SK-N-SH treated with all-trans-retinoic acid at 6 μM for 48 hours (cell line): Measurements from ENCODE around the gene MPDZ.

ENCODE experiments used
- ATAC-seq: fragments of 200-7000 bp; cut with Tn5 transposase; 3 replicates; pipeline ENCODE4 v1.9.1; 2020; ENCODE audit warnings: mild to moderate bottlenecking, moderate library complexity
- ARNTL ChIP-seq: fragments of 450-650 bp; formaldehyde crosslinking; IDR thresholded peaks from 2 replicates; pipeline ENCODE4 v1.5.0; 2020; ENCODE audit warnings: low read depth, mild to moderate bottlenecking, moderate library complexity, borderline replicate concordance
- BACH2 ChIP-seq: fragments of 250-450 bp; sonication (Bioruptor Pico); IDR thresholded peaks from 2 replicates; pipeline ENCODE4 v1.9.0; 2021; ENCODE audit warnings: mild to moderate bottlenecking, borderline replicate concordance
- CSDC2 ChIP-seq: fragments of 250-450 bp; sonication (Bioruptor Pico); IDR thresholded peaks from 2 replicates; pipeline ENCODE4 v1.5.0; 2020; ENCODE audit warnings: mild to moderate bottlenecking, moderate library complexity
- ESRRG ChIP-seq: fragments of 250-450 bp; sonication (Bioruptor Pico); IDR thresholded peaks from 2 replicates; pipeline ENCODE4 v1.6.1; 2021; ENCODE audit warnings: mild to moderate bottlenecking
- GLIS3 ChIP-seq: fragments of 250-450 bp; sonication (Bioruptor Pico); IDR thresholded peaks from 2 replicates; pipeline ENCODE4 v1.5.0; 2020; ENCODE audit warnings: mild to moderate bottlenecking, moderate library complexity
- ISL1 ChIP-seq: fragments of 250-450 bp; sonication (Bioruptor Pico); IDR thresholded peaks from 2 replicates; pipeline ENCODE4 v2.1.2; 2022; ENCODE audit warnings: mild to moderate bottlenecking, moderate library complexity
- OSR1 ChIP-seq: fragments of 250-450 bp; sonication (Bioruptor Pico); IDR thresholded peaks from 2 replicates; pipeline ENCODE4 v1.8.0; 2022; ENCODE audit warnings: moderate library complexity, mild to moderate bottlenecking, inconsistent platforms
- PPARA ChIP-seq: fragments of 250-450 bp; sonication (Bioruptor Pico); IDR thresholded peaks from 2 replicates; pipeline ENCODE4 v1.5.0; 2020; ENCODE audit warnings: mild to moderate bottlenecking, borderline replicate concordance
- RARB ChIP-seq: fragments of 250-450 bp; sonication (Bioruptor Pico); IDR thresholded peaks from 2 replicates; pipeline ENCODE4 v1.8.0; 2021; ENCODE audit warnings: mild to moderate bottlenecking, moderate library complexity
- TCF4 ChIP-seq: fragments of 250-450 bp; sonication (Bioruptor Pico); IDR thresholded peaks from 2 replicates; pipeline ENCODE4 v1.8.0; 2021; ENCODE audit warnings: mild to moderate bottlenecking, moderate library complexity, borderline replicate concordance
- ZC3H10 ChIP-seq: fragments of 250-450 bp; sonication (Bioruptor Pico); IDR thresholded peaks from 2 replicates; pipeline ENCODE4 v1.5.1; 2021; ENCODE audit warnings: mild to moderate bottlenecking, moderate library complexity
- ZFP3 ChIP-seq: fragments of 250-450 bp; sonication (Bioruptor Pico); IDR thresholded peaks from 2 replicates; pipeline ENCODE4 v1.5.0; 2020; ENCODE audit warnings: mild to moderate bottlenecking, moderate library complexity
- ZFP30 ChIP-seq: fragments of 450-650 bp; formaldehyde crosslinking; IDR thresholded peaks from 2 replicates; pipeline ENCODE4 v1.5.0; 2022; ENCODE audit warnings: mild to moderate bottlenecking, moderate library complexity
- ZNF565 ChIP-seq: fragments of 450-650 bp; formaldehyde crosslinking; conservative IDR thresholded peaks from 2 replicates; pipeline ENCODE4 v1.5.0; 2020; ENCODE audit warnings: low read depth, mild to moderate bottlenecking, moderate library complexity
- ZNF70 ChIP-seq: fragments of 450-650 bp; formaldehyde crosslinking; IDR thresholded peaks from 2 replicates; pipeline ENCODE4 v1.5.0; 2020; ENCODE audit warnings: mild to moderate bottlenecking, moderate library complexity
- ZNF8 ChIP-seq: fragments of 450-650 bp; formaldehyde crosslinking; IDR thresholded peaks from 2 replicates; pipeline ENCODE4 v1.5.0; 2020; ENCODE audit warnings: mild to moderate bottlenecking, moderate library complexity
- TF ChIP-seq, protein P1 (sequence below): fragments of 250-450 bp; sonication (Bioruptor Pico); IDR thresholded peaks from 2 replicates; pipeline ENCODE4 v1.5.1; 2021; ENCODE audit warnings: mild to moderate bottlenecking, moderate library complexity
- TF ChIP-seq, protein P2 (sequence below): fragments of 250-450 bp; sonication (Bioruptor Pico); IDR thresholded peaks from 2 replicates; pipeline ENCODE4 v1.5.1; 2020; ENCODE audit warnings: low read depth, mild to moderate bottlenecking, moderate library complexity
- TF ChIP-seq, protein P3 (sequence below): fragments of 250-450 bp; sonication (Bioruptor Pico); IDR thresholded peaks from 2 replicates; pipeline ENCODE4 v1.5.0; 2020; ENCODE audit warnings: mild to moderate bottlenecking, moderate library complexity
- TF ChIP-seq, protein P4 (sequence below): fragments of 250-450 bp; sonication (Bioruptor Pico); IDR thresholded peaks from 2 replicates; pipeline ENCODE4 v1.8.0; 2021; ENCODE audit warnings: low read depth, mild to moderate bottlenecking, moderate library complexity, borderline replicate concordance
- TF ChIP-seq, protein P5 (sequence below): fragments of 250-450 bp; sonication (Bioruptor Pico); IDR thresholded peaks from 2 replicates; pipeline ENCODE4 v1.8.0; 2020; ENCODE audit warnings: mild to moderate bottlenecking, moderate library complexity, borderline replicate concordance

Gene MPDZ

DNA sequence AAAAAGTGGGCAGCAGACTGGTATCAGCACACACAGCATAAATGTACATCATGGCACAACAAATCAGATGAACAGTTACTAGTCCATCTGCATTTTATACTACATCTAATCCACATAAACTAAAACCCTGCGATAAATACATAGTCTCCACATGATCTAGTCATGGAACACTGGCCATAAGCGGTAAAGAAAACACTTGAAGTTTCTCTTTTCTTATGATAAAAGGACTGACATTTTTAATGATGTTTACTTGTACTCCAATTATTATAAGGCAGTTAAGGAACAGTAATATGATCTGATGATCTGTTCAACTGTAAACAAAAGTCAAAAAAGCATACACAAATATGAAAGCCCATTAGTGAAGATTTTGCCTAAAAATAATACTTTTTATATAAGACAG lies 112.5 kb downstream of the MPDZ start (continued):
- TF ChIP-seq, protein P1, sequence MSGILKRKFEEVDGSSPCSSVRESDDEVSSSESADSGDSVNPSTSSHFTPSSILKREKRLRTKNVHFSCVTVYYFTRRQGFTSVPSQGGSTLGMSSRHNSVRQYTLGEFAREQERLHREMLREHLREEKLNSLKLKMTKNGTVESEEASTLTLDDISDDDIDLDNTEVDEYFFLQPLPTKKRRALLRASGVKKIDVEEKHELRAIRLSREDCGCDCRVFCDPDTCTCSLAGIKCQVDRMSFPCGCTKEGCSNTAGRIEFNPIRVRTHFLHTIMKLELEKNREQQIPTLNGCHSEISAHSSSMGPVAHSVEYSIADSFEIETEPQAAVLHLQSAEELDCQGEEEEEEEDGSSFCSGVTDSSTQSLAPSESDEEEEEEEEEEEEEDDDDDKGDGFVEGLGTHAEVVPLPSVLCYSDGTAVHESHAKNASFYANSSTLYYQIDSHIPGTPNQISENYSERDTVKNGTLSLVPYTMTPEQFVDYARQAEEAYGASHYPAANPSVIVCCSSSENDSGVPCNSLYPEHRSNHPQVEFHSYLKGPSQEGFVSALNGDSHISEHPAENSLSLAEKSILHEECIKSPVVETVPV (CRISPR knock-in tag): no peak
- TF ChIP-seq ZFP3 (CRISPR knock-in tag) (no peak), ZNF565 (CRISPR knock-in tag) (no peak), ZFP30 (CRISPR knock-in tag) (no peak), ZNF70 (CRISPR knock-in tag) (no peak), ARNTL (CRISPR knock-in tag) (no peak)
- TF ChIP-seq, protein P2, sequence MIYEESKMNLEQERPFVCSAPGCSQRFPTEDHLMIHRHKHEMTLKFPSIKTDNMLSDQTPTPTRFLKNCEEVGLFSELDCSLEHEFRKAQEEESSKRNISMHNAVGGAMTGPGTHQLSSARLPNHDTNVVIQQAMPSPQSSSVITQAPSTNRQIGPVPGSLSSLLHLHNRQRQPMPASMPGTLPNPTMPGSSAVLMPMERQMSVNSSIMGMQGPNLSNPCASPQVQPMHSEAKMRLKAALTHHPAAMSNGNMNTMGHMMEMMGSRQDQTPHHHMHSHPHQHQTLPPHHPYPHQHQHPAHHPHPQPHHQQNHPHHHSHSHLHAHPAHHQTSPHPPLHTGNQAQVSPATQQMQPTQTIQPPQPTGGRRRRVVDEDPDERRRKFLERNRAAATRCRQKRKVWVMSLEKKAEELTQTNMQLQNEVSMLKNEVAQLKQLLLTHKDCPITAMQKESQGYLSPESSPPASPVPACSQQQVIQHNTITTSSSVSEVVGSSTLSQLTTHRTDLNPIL (CRISPR knock-in tag): no peak

DNA sequence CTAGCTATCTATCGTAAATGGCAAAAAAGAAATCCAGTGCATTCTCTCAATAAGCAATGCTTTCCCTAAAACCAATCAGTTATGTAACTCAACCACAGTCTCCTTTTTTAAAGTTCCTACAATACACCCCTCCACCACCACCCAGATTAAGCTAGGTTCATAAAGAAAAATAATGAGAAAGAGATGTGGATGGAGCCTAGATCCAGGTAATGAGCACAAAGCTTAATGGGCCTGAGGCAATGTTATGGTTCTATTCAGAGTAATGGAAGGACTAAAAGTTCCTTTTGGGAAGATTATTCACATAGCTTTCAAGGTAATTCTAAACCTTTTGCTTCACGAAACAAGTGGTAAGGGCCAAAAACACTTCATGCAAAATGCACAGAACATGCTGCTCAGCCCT lies 113.5 kb downstream of the MPDZ start:
- TF ChIP-seq ZNF8 (CRISPR knock-in tag) (no peak), GLIS3 (CRISPR knock-in tag) (no peak), ISL1 (CRISPR knock-in tag) (no peak), ZNF70 (CRISPR knock-in tag) (no peak), TCF4 (CRISPR knock-in tag) (no peak), ESRRG (no peak), PPARA (CRISPR knock-in tag) (no peak), ZFP3 (CRISPR knock-in tag) (no peak), ZC3H10 (CRISPR knock-in tag) (no peak), OSR1 (CRISPR knock-in tag) (no peak), CSDC2 (no peak), RARB (CRISPR knock-in tag) (no peak), BACH2 (CRISPR knock-in tag) (no peak)
- TF ChIP-seq, protein P3, sequence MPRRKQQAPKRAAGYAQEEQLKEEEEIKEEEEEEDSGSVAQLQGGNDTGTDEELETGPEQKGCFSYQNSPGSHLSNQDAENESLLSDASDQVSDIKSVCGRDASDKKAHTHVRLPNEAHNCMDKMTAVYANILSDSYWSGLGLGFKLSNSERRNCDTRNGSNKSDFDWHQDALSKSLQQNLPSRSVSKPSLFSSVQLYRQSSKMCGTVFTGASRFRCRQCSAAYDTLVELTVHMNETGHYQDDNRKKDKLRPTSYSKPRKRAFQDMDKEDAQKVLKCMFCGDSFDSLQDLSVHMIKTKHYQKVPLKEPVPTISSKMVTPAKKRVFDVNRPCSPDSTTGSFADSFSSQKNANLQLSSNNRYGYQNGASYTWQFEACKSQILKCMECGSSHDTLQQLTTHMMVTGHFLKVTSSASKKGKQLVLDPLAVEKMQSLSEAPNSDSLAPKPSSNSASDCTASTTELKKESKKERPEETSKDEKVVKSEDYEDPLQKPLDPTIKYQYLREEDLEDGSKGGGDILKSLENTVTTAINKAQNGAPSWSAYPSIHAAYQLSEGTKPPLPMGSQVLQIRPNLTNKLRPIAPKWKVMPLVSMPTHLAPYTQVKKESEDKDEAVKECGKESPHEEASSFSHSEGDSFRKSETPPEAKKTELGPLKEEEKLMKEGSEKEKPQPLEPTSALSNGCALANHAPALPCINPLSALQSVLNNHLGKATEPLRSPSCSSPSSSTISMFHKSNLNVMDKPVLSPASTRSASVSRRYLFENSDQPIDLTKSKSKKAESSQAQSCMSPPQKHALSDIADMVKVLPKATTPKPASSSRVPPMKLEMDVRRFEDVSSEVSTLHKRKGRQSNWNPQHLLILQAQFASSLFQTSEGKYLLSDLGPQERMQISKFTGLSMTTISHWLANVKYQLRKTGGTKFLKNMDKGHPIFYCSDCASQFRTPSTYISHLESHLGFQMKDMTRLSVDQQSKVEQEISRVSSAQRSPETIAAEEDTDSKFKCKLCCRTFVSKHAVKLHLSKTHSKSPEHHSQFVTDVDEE: no peak
- TF ChIP-seq, protein P2 (CRISPR knock-in tag): no peak
- TF ChIP-seq, protein P4, sequence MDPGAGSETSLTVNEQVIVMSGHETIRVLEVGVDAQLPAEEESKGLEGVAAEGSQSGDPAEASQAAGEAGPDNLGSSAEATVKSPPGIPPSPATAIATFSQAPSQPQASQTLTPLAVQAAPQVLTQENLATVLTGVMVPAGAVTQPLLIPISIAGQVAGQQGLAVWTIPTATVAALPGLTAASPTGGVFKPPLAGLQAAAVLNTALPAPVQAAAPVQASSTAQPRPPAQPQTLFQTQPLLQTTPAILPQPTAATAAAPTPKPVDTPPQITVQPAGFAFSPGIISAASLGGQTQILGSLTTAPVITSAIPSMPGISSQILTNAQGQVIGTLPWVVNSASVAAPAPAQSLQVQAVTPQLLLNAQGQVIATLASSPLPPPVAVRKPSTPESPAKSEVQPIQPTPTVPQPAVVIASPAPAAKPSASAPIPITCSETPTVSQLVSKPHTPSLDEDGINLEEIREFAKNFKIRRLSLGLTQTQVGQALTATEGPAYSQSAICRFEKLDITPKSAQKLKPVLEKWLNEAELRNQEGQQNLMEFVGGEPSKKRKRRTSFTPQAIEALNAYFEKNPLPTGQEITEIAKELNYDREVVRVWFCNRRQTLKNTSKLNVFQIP (CRISPR knock-in tag): no peak
- TF ChIP-seq, protein P5, sequence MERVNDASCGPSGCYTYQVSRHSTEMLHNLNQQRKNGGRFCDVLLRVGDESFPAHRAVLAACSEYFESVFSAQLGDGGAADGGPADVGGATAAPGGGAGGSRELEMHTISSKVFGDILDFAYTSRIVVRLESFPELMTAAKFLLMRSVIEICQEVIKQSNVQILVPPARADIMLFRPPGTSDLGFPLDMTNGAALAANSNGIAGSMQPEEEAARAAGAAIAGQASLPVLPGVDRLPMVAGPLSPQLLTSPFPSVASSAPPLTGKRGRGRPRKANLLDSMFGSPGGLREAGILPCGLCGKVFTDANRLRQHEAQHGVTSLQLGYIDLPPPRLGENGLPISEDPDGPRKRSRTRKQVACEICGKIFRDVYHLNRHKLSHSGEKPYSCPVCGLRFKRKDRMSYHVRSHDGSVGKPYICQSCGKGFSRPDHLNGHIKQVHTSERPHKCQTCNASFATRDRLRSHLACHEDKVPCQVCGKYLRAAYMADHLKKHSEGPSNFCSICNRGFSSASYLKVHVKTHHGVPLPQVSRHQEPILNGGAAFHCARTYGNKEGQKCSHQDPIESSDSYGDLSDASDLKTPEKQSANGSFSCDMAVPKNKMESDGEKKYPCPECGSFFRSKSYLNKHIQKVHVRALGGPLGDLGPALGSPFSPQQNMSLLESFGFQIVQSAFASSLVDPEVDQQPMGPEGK: no peak
- TF ChIP-seq, protein P1 (CRISPR knock-in tag): no peak
- TF ChIP-seq, all 23 proteins: peak for 0
- ATAC-seq: no peak
